8988T (cell line): ENCODE data around the gene CAMK2D.

Experiments
- DNase-seq: peaks from one replicate; pipeline ENCODE4 v3.0.0; 2011

Gene CAMK2D

GRCh38 chr4:113594231-113594556 lies 167.3 kb downstream of the CAMK2D start:
- no peak for DNase-seq

- DNase-seq: no peak
Observed at GRCh38 chr4:113593400-113594230, 167.9 kb downstream of the CAMK2D start.

GRCh38 chr4:113591982-113592381 lies 169.6 kb downstream of the CAMK2D start:
- DNase-seq: no peak

- DNase-seq: no peak
Observed at GRCh38 chr4:113588895-113589668, 172.5 kb downstream of the CAMK2D start.

- DNase-seq: no peak
Observed at GRCh38 chr4:113587640-113588275, 173.8 kb downstream of the CAMK2D start.

GRCh38 chr4:113587156-113587555 lies 174.4 kb downstream of the CAMK2D start:
- DNase-seq: no peak

GRCh38 chr4:113586072-113586471 lies 175.5 kb downstream of the CAMK2D start:
- no peak for DNase-seq

- DNase-seq: no peak
Observed at GRCh38 chr4:113584407-113585150, 177.0 kb downstream of the CAMK2D start.

GRCh38 chr4:113582737-113583136 lies 178.8 kb downstream of the CAMK2D start:
- DNase-seq: no peak

GRCh38 chr4:113579360-113579759 lies 182.2 kb downstream of the CAMK2D start:
- DNase-seq: no peak

GRCh38 chr4:113576947-113577678 lies 184.4 kb downstream of the CAMK2D start:
- DNase-seq: no peak

GRCh38 chr4:113575401-113575800 lies 186.1 kb downstream of the CAMK2D start:
- DNase-seq: no peak

GRCh38 chr4:113574636-113575103 lies 186.9 kb downstream of the CAMK2D start:
- DNase-seq: no peak

- no peak for DNase-seq
Observed at GRCh38 chr4:113572620-113573019, 188.9 kb downstream of the CAMK2D start.

GRCh38 chr4:113566015-113566795 lies 195.3 kb downstream of the CAMK2D start:
- DNase-seq: no peak

- DNase-seq: no peak
Observed at GRCh38 chr4:113565702-113566012, 195.9 kb downstream of the CAMK2D start.

GRCh38 chr4:113564493-113564892 lies 197.0 kb downstream of the CAMK2D start:
- no peak for DNase-seq

GRCh38 chr4:113563691-113564378 lies 197.7 kb downstream of the CAMK2D start:
- no peak for DNase-seq

GRCh38 chr4:113561758-113562157 lies 199.8 kb downstream of the CAMK2D start:
- no peak for DNase-seq

GRCh38 chr4:113561092-113561491 lies 200.4 kb downstream of the CAMK2D start:
- DNase-seq: no peak

- DNase-seq: no peak
Observed at GRCh38 chr4:113560579-113560978, 201.0 kb downstream of the CAMK2D start.
